HL-60 (cell line): ENCODE data around the gene THYN1.
A peak's percentile ranks its signal among the peaks of the same experiment; 100 is the strongest.

ENCODE experiments used
- DNase-seq, 2 experiments: peaks; one replicate each; pipeline ENCODE4 v3.0.0-alpha.2; 2010 to 2020; ENCODE audit warnings: low read depth in 1 of 2, low spot score in 1 of 2
- H3K27ac ChIP-seq: fragments of 250-450 bp; sonication (Bioruptor Pico); replicated peaks from 2 replicates; pipeline ENCODE4 v1.5.1; 2020; ENCODE audit warnings: mild to moderate bottlenecking, moderate library complexity
- H3K27me3 ChIP-seq: fragments of 250-450 bp; sonication (Bioruptor Pico); 2 replicates; pipeline ENCODE4 v1.5.1; 2021; ENCODE audit warnings: mild to moderate bottlenecking, moderate library complexity; ENCODE audit not compliant: insufficient read depth, poor library complexity, severe bottlenecking
- H3K4me3 ChIP-seq: replicated peaks from 2 replicates; pipeline ENCODE4 v1.5.1; 2011; ENCODE audit warnings: mild to moderate bottlenecking, control low read depth, low read length; ENCODE audit not compliant: insufficient read depth
- CTCF ChIP-seq: IDR thresholded peaks from one replicate; pipeline ENCODE4 v1.5.1; 2011; ENCODE audit warnings: low read length, control low read depth, inconsistent platforms; ENCODE audit not compliant: insufficient read depth
- GABPA ChIP-seq: IDR thresholded peaks from 2 replicates; pipeline ENCODE4 v1.6.1; 2012; ENCODE audit warnings: low read depth
- POLR2AphosphoS5 ChIP-seq: IDR thresholded peaks from 2 replicates; pipeline ENCODE4 v1.6.1; 2012; ENCODE audit warnings: low read depth
- REST ChIP-seq: IDR thresholded peaks from 2 replicates; pipeline ENCODE4 v1.6.1; 2012; ENCODE audit warnings: low read depth; ENCODE audit not compliant: insufficient replicate concordance
- SPI1 ChIP-seq: IDR thresholded peaks from 2 replicates; pipeline ENCODE4 v1.6.1; 2012; ENCODE audit warnings: low read depth, mild to moderate bottlenecking, borderline replicate concordance

The THYN1 gene

GRCh38 chr11:134275534-134276395 is 22.6 kb upstream of the THYN1 start, which contains the start of gene GLB1L3:
TSS of gene GLB1L3 (plus strand) at chr11:134276379. CDS start at chr11:134276741, 362 bp downstream.
- DNase-seq, result peak in 1 of 2 experiments; percentile 21
- no peak within 1 kb of the TSS for H3K27ac ChIP-seq
- H3K4me3 ChIP-seq, result peak within 1 kb of the TSS; percentile 8
- no peak for TF ChIP-seq GABPA
- no peak for TF ChIP-seq REST
- TF ChIP-seq SPI1, result no peak
- TF ChIP-seq POLR2AphosphoS5, result no peak
- no peak for TF ChIP-seq CTCF
- H3K27me3 ChIP-seq, result peaks cover 70% of the 10 kb centered on the region

GRCh38 chr11:134275188-134275533 is 22.0 kb upstream of the THYN1 start:
- TF ChIP-seq SPI1 (no peak), GABPA (no peak), POLR2AphosphoS5 (no peak), CTCF (no peak), REST (no peak)
- peaks cover 65% of the 10 kb centered on the region for H3K27me3 ChIP-seq
- no peak overlapping the region for H3K27ac ChIP-seq
- H3K4me3 ChIP-seq, result no peak overlapping the region
- DNase-seq, result no peak

GRCh38 chr11:134273317-134273712 is 20.2 kb upstream of the THYN1 start:
- peaks cover 54% of the 10 kb centered on the region for H3K27me3 ChIP-seq
- TF ChIP-seq REST, result no peak
- TF ChIP-seq CTCF, result no peak
- no peak for TF ChIP-seq POLR2AphosphoS5
- TF ChIP-seq GABPA, result no peak
- TF ChIP-seq SPI1, result no peak
- DNase-seq, result no peak
- H3K27ac ChIP-seq, result no peak overlapping the region
- no peak overlapping the region for H3K4me3 ChIP-seq
